ENCODE measurements around the gene IRF9. TPM values are rescaled to one million over a fixed set of nuclear protein-coding genes. Genes with fewer than 3 reads are reported as not detected.
A peak's percentile ranks its signal among the peaks of the same experiment; 100 is the strongest.

IRF9 gene
- total and polyA plus RNA-seq, 2 experiments from 2014 or later: 8.2 to 8.4 TPM

DNA sequence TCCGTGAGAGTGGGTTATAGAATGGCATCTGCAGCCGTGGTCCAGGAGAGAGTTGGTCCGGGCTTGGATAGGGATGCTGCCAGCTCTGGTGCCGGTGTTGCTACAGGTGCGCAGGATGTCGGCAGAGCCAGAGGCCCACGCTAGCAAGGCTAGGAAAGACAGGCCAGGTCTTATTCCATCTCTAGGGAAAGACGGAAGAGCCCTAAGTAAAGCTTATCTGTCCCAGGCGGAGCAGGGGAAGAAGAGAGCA, 25.6 kb upstream of the IRF9 start:
- no peaks in the 10 kb centered on the region for H3K9me3 Mint-ChIP-seq
- peak overlapping the region; percentile 87 for H3K4me2 ChIP-seq
- peaks cover 22% of the 10 kb centered on the region for H3K4me1 ChIP-seq (ENCODE audit: insufficient read depth)
- no peak for DNase-seq (ENCODE audit: low spot score)
- no peaks in the 10 kb centered on the region for H3K27me3 ChIP-seq (ENCODE audit: insufficient read depth)
- H3K27ac ChIP-seq (ENCODE audit: low read depth): peak overlapping the region; percentile 84; the same call in 1 of the 2 replicates
- H3K36me3 Mint-ChIP-seq (ENCODE audit: low read depth): peaks cover 33% of the 10 kb centered on the region
- H3K4me3 Mint-ChIP-seq: peak overlapping the region; percentile 79
- H4K20me1 ChIP-seq (replicated peaks; ENCODE audit: insufficient read depth): peaks cover 9% of the 10 kb centered on the region
- H3K36me3 ChIP-seq (ENCODE audit: insufficient read depth): peaks cover 14% of the 10 kb centered on the region; the same call in 1 of the 2 replicates
- H3K4me3 ChIP-seq: peak overlapping the region; percentile 96
- peaks cover 46% of the 10 kb centered on the region for H3K4me1 Mint-ChIP-seq
- peaks cover 16% of the 10 kb centered on the region for H3K79me2 ChIP-seq (replicated peaks; ENCODE audit: insufficient read depth)
- peak overlapping the region; percentile 10; the same call in 1 of the 2 replicates for H3K27ac Mint-ChIP-seq
- H3K27me3 Mint-ChIP-seq (ENCODE audit: insufficient read depth, low read depth, poor library complexity): peaks cover 21% of the 10 kb centered on the region
- peaks cover 29% of the 10 kb centered on the region for H3F3A ChIP-seq (replicated peaks; ENCODE audit: low read depth)
- TF ChIP-seq STAT1 (IDR thresholded peaks at IDR 0.05; ENCODE audit: unreplicated experiment): no peak
- no peak for TF ChIP-seq EZH2 (IDR thresholded peaks at IDR 0.05; ENCODE audit: low read depth, unreplicated experiment)
- TF ChIP-seq CREB1 (CRISPR knock-in tag; IDR thresholded peaks at IDR 0.05; ENCODE audit: low read depth): no peak
- TF ChIP-seq, protein P1, sequence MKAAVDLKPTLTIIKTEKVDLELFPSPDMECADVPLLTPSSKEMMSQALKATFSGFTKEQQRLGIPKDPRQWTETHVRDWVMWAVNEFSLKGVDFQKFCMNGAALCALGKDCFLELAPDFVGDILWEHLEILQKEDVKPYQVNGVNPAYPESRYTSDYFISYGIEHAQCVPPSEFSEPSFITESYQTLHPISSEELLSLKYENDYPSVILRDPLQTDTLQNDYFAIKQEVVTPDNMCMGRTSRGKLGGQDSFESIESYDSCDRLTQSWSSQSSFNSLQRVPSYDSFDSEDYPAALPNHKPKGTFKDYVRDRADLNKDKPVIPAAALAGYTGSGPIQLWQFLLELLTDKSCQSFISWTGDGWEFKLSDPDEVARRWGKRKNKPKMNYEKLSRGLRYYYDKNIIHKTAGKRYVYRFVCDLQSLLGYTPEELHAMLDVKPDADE (IDR thresholded peaks at IDR 0.05): no peak
- TF ChIP-seq NANOG (IDR thresholded peaks at IDR 0.05; ENCODE audit: borderline replicate concordance): no peak
- TF ChIP-seq ZNF331 (CRISPR knock-in tag; IDR thresholded peaks at IDR 0.05; ENCODE audit: low read depth): no peak
- TF ChIP-seq, protein P2, sequence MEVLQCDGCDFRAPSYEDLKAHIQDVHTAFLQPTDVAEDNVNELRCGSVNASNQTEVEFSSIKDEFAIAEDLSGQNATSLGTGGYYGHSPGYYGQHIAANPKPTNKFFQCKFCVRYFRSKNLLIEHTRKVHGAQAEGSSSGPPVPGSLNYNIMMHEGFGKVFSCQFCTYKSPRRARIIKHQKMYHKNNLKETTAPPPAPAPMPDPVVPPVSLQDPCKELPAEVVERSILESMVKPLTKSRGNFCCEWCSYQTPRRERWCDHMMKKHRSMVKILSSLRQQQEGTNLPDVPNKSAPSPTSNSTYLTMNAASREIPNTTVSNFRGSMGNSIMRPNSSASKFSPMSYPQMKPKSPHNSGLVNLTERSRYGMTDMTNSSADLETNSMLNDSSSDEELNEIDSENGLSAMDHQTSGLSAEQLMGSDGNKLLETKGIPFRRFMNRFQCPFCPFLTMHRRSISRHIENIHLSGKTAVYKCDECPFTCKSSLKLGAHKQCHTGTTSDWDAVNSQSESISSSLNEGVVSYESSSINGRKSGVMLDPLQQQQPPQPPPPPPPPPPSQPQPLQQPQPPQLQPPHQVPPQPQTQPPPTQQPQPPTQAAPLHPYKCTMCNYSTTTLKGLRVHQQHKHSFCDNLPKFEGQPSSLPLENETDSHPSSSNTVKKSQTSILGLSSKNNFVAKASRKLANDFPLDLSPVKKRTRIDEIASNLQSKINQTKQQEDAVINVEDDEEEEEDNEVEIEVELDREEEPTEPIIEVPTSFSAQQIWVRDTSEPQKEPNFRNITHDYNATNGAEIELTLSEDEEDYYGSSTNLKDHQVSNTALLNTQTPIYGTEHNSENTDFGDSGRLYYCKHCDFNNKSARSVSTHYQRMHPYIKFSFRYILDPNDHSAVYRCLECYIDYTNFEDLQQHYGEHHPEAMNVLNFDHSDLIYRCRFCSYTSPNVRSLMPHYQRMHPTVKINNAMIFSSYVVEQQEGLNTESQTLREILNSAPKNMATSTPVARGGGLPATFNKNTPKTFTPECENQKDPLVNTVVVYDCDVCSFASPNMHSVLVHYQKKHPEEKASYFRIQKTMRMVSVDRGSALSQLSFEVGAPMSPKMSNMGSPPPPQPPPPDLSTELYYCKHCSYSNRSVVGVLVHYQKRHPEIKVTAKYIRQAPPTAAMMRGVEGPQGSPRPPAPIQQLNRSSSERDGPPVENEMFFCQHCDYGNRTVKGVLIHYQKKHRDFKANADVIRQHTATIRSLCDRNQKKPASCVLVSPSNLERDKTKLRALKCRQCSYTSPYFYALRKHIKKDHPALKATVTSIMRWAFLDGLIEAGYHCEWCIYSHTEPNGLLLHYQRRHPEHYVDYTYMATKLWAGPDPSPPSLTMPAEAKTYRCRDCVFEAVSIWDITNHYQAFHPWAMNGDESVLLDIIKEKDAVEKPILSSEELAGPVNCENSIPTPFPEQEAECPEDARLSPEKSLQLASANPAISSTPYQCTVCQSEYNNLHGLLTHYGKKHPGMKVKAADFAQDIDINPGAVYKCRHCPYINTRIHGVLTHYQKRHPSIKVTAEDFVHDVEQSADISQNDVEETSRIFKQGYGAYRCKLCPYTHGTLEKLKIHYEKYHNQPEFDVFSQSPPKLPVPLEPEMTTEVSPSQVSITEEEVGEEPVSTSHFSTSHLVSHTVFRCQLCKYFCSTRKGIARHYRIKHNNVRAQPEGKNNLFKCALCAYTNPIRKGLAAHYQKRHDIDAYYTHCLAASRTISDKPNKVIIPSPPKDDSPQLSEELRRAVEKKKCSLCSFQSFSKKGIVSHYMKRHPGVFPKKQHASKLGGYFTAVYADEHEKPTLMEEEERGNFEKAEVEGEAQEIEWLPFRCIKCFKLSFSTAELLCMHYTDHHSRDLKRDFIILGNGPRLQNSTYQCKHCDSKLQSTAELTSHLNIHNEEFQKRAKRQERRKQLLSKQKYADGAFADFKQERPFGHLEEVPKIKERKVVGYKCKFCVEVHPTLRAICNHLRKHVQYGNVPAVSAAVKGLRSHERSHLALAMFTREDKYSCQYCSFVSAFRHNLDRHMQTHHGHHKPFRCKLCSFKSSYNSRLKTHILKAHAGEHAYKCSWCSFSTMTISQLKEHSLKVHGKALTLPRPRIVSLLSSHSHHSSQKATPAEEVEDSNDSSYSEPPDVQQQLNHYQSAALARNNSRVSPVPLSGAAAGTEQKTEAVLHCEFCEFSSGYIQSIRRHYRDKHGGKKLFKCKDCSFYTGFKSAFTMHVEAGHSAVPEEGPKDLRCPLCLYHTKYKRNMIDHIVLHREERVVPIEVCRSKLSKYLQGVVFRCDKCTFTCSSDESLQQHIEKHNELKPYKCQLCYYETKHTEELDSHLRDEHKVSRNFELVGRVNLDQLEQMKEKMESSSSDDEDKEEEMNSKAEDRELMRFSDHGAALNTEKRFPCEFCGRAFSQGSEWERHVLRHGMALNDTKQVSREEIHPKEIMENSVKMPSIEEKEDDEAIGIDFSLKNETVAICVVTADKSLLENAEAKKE (CRISPR knock-in tag; IDR thresholded peaks at IDR 0.05): no peak
- no peak for TF ChIP-seq ZNF114 (CRISPR knock-in tag; IDR thresholded peaks at IDR 0.05)
- no peak for TF ChIP-seq POLR2AphosphoS5 (IDR thresholded peaks at IDR 0.05; ENCODE audit: low read depth)
- TF ChIP-seq JUNB (IDR thresholded peaks at IDR 0.05; ENCODE audit: unreplicated experiment): no peak
- TF ChIP-seq, protein P3, sequence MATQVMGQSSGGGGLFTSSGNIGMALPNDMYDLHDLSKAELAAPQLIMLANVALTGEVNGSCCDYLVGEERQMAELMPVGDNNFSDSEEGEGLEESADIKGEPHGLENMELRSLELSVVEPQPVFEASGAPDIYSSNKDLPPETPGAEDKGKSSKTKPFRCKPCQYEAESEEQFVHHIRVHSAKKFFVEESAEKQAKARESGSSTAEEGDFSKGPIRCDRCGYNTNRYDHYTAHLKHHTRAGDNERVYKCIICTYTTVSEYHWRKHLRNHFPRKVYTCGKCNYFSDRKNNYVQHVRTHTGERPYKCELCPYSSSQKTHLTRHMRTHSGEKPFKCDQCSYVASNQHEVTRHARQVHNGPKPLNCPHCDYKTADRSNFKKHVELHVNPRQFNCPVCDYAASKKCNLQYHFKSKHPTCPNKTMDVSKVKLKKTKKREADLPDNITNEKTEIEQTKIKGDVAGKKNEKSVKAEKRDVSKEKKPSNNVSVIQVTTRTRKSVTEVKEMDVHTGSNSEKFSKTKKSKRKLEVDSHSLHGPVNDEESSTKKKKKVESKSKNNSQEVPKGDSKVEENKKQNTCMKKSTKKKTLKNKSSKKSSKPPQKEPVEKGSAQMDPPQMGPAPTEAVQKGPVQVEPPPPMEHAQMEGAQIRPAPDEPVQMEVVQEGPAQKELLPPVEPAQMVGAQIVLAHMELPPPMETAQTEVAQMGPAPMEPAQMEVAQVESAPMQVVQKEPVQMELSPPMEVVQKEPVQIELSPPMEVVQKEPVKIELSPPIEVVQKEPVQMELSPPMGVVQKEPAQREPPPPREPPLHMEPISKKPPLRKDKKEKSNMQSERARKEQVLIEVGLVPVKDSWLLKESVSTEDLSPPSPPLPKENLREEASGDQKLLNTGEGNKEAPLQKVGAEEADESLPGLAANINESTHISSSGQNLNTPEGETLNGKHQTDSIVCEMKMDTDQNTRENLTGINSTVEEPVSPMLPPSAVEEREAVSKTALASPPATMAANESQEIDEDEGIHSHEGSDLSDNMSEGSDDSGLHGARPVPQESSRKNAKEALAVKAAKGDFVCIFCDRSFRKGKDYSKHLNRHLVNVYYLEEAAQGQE (IDR thresholded peaks at IDR 0.05; ENCODE audit: unreplicated experiment): no peak
- TF ChIP-seq EZH2phosphoT487 (IDR thresholded peaks at IDR 0.05; ENCODE audit: unreplicated experiment): no peak
- TF ChIP-seq, protein P4, sequence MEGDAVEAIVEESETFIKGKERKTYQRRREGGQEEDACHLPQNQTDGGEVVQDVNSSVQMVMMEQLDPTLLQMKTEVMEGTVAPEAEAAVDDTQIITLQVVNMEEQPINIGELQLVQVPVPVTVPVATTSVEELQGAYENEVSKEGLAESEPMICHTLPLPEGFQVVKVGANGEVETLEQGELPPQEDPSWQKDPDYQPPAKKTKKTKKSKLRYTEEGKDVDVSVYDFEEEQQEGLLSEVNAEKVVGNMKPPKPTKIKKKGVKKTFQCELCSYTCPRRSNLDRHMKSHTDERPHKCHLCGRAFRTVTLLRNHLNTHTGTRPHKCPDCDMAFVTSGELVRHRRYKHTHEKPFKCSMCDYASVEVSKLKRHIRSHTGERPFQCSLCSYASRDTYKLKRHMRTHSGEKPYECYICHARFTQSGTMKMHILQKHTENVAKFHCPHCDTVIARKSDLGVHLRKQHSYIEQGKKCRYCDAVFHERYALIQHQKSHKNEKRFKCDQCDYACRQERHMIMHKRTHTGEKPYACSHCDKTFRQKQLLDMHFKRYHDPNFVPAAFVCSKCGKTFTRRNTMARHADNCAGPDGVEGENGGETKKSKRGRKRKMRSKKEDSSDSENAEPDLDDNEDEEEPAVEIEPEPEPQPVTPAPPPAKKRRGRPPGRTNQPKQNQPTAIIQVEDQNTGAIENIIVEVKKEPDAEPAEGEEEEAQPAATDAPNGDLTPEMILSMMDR (conservative IDR thresholded peaks at IDR 0.05; ENCODE audit: low read depth in 2 of 2): no peak
- H2AFZ ChIP-seq: peak overlapping the region; percentile 97
- no peaks in the 10 kb centered on the region for H3K9me2 ChIP-seq (ENCODE audit: insufficient read depth)
- ATAC-seq: no peak

All from GM23338 (cell line).